HCT116 (cell line): ENCODE measurements around the gene FTL. TPM values are rescaled to one million over a fixed set of nuclear protein-coding genes. Genes with fewer than 3 reads are reported as not detected.

Experiments used
- ATAC-seq: fragments of 200-7000 bp; cut with Tn5 transposase; 2 replicates; pipeline ENCODE4 v1.9.1; 2020; ENCODE audit warnings: mild to moderate bottlenecking, moderate library complexity
- BruUV-seq: library from RNA; stranded (reverse); fragments of 400-500 nt; replicated peaks from 2 replicates; lab custom pipeline; 2021; lab: Mats Ljungman, UMichigan
- CTCF ChIA-PET: fragments of 300-600 bp; sonication (Branson Sonifier 250); formaldehyde crosslinking; loops from one replicate; lab custom pipeline; 2021; ENCODE audit warnings: antibody characterized with exemption; lab: Charles Lee
- POLR2A ChIA-PET: fragments of 300-600, 350-600 bp; sonication (Branson Sonifier 250); formaldehyde crosslinking; loops from one replicate; lab custom pipeline; 2021; ENCODE audit warnings: antibody characterized with exemption; lab: Charles Lee
- RAD21 ChIA-PET, 2 experiments: fragments of 300-600 bp; sonication (Branson Sonifier 250); formaldehyde crosslinking; loops; one replicate each; lab custom pipeline; 2023; ENCODE audit warnings: low total read pairs in 2 of 2; ENCODE audit not compliant: uncharacterized antibody in 2 of 2, unreplicated experiment in 2 of 2, low non-redundant PET in 1 of 2; lab: Charles Lee
- DNase-seq: peaks from one replicate; pipeline ENCODE4 v3.0.0-alpha.2; 2010; ENCODE audit warnings: low read depth, low spot score
- H2AFZ ChIP-seq: fragments of 200-600 bp; shearing (Covaris generic), sonication (generic); 2 replicates; pipeline ENCODE4 v1.6.1; 2017; ENCODE audit warnings: low read depth, mixed run types, mixed read lengths, antibody characterized with exemption, low read length; ENCODE audit not compliant: poor library complexity, severe bottlenecking
- H3K27ac ChIP-seq: 2 replicates; pipeline ENCODE4 v1.5.1; 2012; ENCODE audit warnings: low read depth, low read length
- H3K27me3 ChIP-seq: fragments of 200-600 bp; sonication (generic); 2 replicates; pipeline ENCODE4 v1.6.1; 2016; ENCODE audit warnings: mixed run types, low read length, mixed read lengths; ENCODE audit not compliant: insufficient read depth
- H3K36me3 ChIP-seq, 2 experiments: fragments of 200-500 bp in 1 of 2; fragments of 200-600 bp in 1 of 2; sonication (Bioruptor generic) in 1 of 2; sonication (generic) in 1 of 2; 2 replicates each; pipeline versions ENCODE4 v1.5.1 to v1.6.1; 2014 to 2016; ENCODE audit warnings: low read length in 2 of 2, inconsistent platforms in 1 of 2, mixed read lengths in 1 of 2, mixed run types in 1 of 2; ENCODE audit not compliant: insufficient read depth in 2 of 2, control insufficient read depth in 1 of 2
- H3K4me1 ChIP-seq, 2 experiments: fragments of 200-600 bp in 1 of 2; sonication (generic) in 1 of 2; 2 replicates each; pipeline versions ENCODE4 v1.5.1 to v1.6.1; 2012 to 2017; ENCODE audit warnings: low read length in 2 of 2, inconsistent platforms in 1 of 2, mild to moderate bottlenecking in 1 of 2, mixed read lengths in 1 of 2, mixed run types in 1 of 2, moderate library complexity in 1 of 2; ENCODE audit not compliant: insufficient read depth in 2 of 2, control insufficient read depth in 1 of 2
- H3K4me2 ChIP-seq: fragments of 200-600 bp; sonication (generic); 2 replicates; pipeline ENCODE4 v1.6.1; 2017; ENCODE audit warnings: mixed run types, low read length, mixed read lengths
- H3K4me3 ChIP-seq, 2 experiments: fragments of 200-600 bp in 1 of 2; sonication (generic) in 1 of 2; replicated peaks in 1 of 2; 2 replicates each; pipeline ENCODE4 v1.5.1; 2011 to 2016; ENCODE audit warnings: low read length in 2 of 2, control low read depth in 1 of 2, low read depth in 1 of 2, mild to moderate bottlenecking in 1 of 2, mixed read lengths in 1 of 2, mixed run types in 1 of 2
- H3K79me2 ChIP-seq: fragments of 200-600 bp; sonication (generic); 2 replicates; pipeline ENCODE4 v1.6.1; 2017; ENCODE audit warnings: mild to moderate bottlenecking, mixed run types, low read length, moderate library complexity, mixed read lengths; ENCODE audit not compliant: insufficient read depth
- H3K9ac ChIP-seq: fragments of 200-600 bp; sonication (generic); 2 replicates; pipeline ENCODE4 v1.6.1; 2016; ENCODE audit warnings: low read length, mixed read lengths
- H3K9me2 ChIP-seq: fragments of 200-600 bp; sonication (generic), shearing (Covaris generic); 2 replicates; pipeline ENCODE4 v1.6.1; 2017; ENCODE audit warnings: mixed run types, mild to moderate bottlenecking, moderate library complexity; ENCODE audit not compliant: insufficient read depth
- H3K9me3 ChIP-seq, 2 experiments: fragments of 200-500 bp in 1 of 2; fragments of 200-600 bp in 1 of 2; sonication (Bioruptor generic) in 1 of 2; sonication (generic) in 1 of 2; 2 replicates each; pipeline ENCODE4 v1.6.1; 2014 to 2017; ENCODE audit warnings: low read length in 2 of 2, mixed read lengths in 2 of 2, inconsistent platforms in 1 of 2, low read depth in 1 of 2, mild to moderate bottlenecking in 1 of 2, mixed run types in 1 of 2, moderate library complexity in 1 of 2; ENCODE audit not compliant: control insufficient read depth in 1 of 2, insufficient read depth in 1 of 2
- H4K20me1 ChIP-seq: fragments of 200-600 bp; sonication (generic), shearing (Covaris generic); 2 replicates; pipeline ENCODE4 v1.6.1; 2017; ENCODE audit warnings: mixed run types, mild to moderate bottlenecking, moderate library complexity; ENCODE audit not compliant: insufficient read depth
- ATF3 ChIP-seq: IDR thresholded peaks from 2 replicates; pipeline ENCODE4 v1.6.1; 2012
- CBX3 ChIP-seq: IDR thresholded peaks from 2 replicates; pipeline ENCODE4 v1.6.1; 2012; ENCODE audit warnings: low read depth
- CEBPB ChIP-seq: IDR thresholded peaks from 2 replicates; pipeline ENCODE4 v1.6.1; 2012; ENCODE audit warnings: low read depth
- CTCF ChIP-seq, 3 experiments: fragments of 200-600 bp in 1 of 3; sonication (generic) in 1 of 3; IDR thresholded peaks in 2 of 3; conservative IDR thresholded peaks in 1 of 3; 2 replicates each; pipeline ENCODE4 v1.5.1; 2012 to 2017; ENCODE audit warnings: low read depth in 2 of 3, low read length in 2 of 3, antibody characterized with exemption in 1 of 3, borderline replicate concordance in 1 of 3, control low read depth in 1 of 3, mild to moderate bottlenecking in 1 of 3, mixed read lengths in 1 of 3, mixed run types in 1 of 3, moderate library complexity in 1 of 3; ENCODE audit not compliant: insufficient read depth in 1 of 3
- EGR1 ChIP-seq: IDR thresholded peaks from 2 replicates; pipeline ENCODE4 v1.6.1; 2012; ENCODE audit warnings: low read depth
- ELF1 ChIP-seq: IDR thresholded peaks from 2 replicates; pipeline ENCODE4 v1.6.1; 2012; ENCODE audit warnings: low read depth, borderline replicate concordance
- EZH2 ChIP-seq: fragments of 200-600 bp; sonication (generic); IDR thresholded peaks from 2 replicates; pipeline ENCODE4 v1.6.1; 2017; ENCODE audit warnings: antibody characterized with exemption, mixed run types
- EZH2phosphoT487 ChIP-seq: fragments of 200-600 bp; IDR thresholded peaks from 2 replicates; pipeline ENCODE4 v1.6.1; 2018; ENCODE audit warnings: antibody characterized with exemption, borderline replicate concordance
- FOSL1 ChIP-seq: IDR thresholded peaks from 2 replicates; pipeline ENCODE4 v1.6.1; 2012; ENCODE audit warnings: low read depth
- JUND ChIP-seq: IDR thresholded peaks from 2 replicates; pipeline ENCODE4 v1.6.1; 2012
- MAX ChIP-seq: IDR thresholded peaks from 2 replicates; pipeline ENCODE4 v1.6.1; 2012
- POLR2A ChIP-seq: IDR thresholded peaks from 2 replicates; pipeline ENCODE4 v1.7.0; 2011; ENCODE audit warnings: borderline replicate concordance; ENCODE audit not compliant: insufficient read depth, insufficient read length; ENCODE audit errors: extremely low read depth
- POLR2AphosphoS5 ChIP-seq: IDR thresholded peaks from 2 replicates; pipeline ENCODE4 v1.6.1; 2011; ENCODE audit warnings: mild to moderate bottlenecking, low read depth, low read length, moderate library complexity
- RAD21 ChIP-seq: IDR thresholded peaks from 2 replicates; pipeline ENCODE4 v1.6.1; 2012; ENCODE audit warnings: low read depth, mild to moderate bottlenecking
- SIN3A ChIP-seq: IDR thresholded peaks from 2 replicates; pipeline ENCODE4 v1.6.1; 2012; ENCODE audit warnings: low read depth
- SRF ChIP-seq: IDR thresholded peaks from 2 replicates; pipeline ENCODE4 v1.6.1; 2012; ENCODE audit warnings: low read depth
- TCF7L2 ChIP-seq: IDR thresholded peaks from 2 replicates; pipeline ENCODE4 v1.7.0; 2011; ENCODE audit warnings: borderline replicate concordance, inconsistent platforms; ENCODE audit not compliant: insufficient read depth, insufficient read length; ENCODE audit errors: extremely low read depth
- YY1 ChIP-seq: IDR thresholded peaks from 2 replicates; pipeline ENCODE4 v1.6.1; 2011; ENCODE audit warnings: low read length, low read depth, moderate library complexity, mild to moderate bottlenecking; ENCODE audit not compliant: insufficient replicate concordance; ENCODE audit errors: extremely low read depth
- ZBTB33 ChIP-seq: IDR thresholded peaks from 2 replicates; pipeline ENCODE4 v1.6.1; 2011; ENCODE audit warnings: mild to moderate bottlenecking, low read length, moderate library complexity; ENCODE audit not compliant: insufficient replicate concordance; ENCODE audit errors: extremely low read depth
- ZFX ChIP-seq: fragments of 450-650 bp; IDR thresholded peaks from 2 replicates; pipeline ENCODE4 v1.6.1; 2017
- ZNF274 ChIP-seq: fragments of 200-500 bp; sonication (Bioruptor generic); IDR thresholded peaks from 2 replicates; pipeline ENCODE4 v1.6.1; 2014; ENCODE audit warnings: mild to moderate bottlenecking, low read depth, low read length, inconsistent platforms
- intact Hi-C: fragments of 100-400 bp; cut with micrococcal nuclease; formaldehyde crosslinking; loops from 2 replicates; pipeline ENCODE4 v1.10.0; 2022
- total RNA-seq: library from RNA; stranded (reverse); gene quantifications from one replicate; pipeline ENCODE4 v1.2.1, GENCODE V29; 2021; ENCODE audit not compliant: unreplicated experiment

Gene FTL
- total RNA-seq, 1 experiment from 2014 or later = 1,885 TPM

GRCh38 chr19:48994035-48994386 is 28.9 kb downstream of the FTL start (continued):
- TF ChIP-seq RAD21 (no peak), ZFX (no peak), SRF (no peak), EZH2phosphoT487 (no peak), ELF1 (no peak), CBX3 (no peak), POLR2A (no peak), ZBTB33 (no peak), CEBPB (no peak)
- TF ChIP-seq, all 23 proteins: peak for 0

GRCh38 chr19:48997972-48998371 is 32.9 kb downstream of the FTL start:
- ATAC-seq (peak; percentile 36), DNase-seq (peak; percentile 62)
- TF ChIP-seq ELF1 = no peak
- TF ChIP-seq EZH2 = no peak
- no peak for TF ChIP-seq JUND
- peak; percentile 67 to 80 (median 74); a peak in 5 of 6 replicates for TF ChIP-seq CTCF (IDR thresholded peaks at IDR 0.05 in 2 of 3, conservative IDR thresholded peaks at IDR 0.05 in 1 of 3; ENCODE audit: borderline replicate concordance in 1 of 3, insufficient read depth in 1 of 3, low read depth in 2 of 3, low read length in 2 of 3)
- no peak for TF ChIP-seq CBX3
- no peak for TF ChIP-seq YY1
- 0 out of 2 replicates have a peak, but pooled peaks have one; percentile 27 for TF ChIP-seq MAX
- TF ChIP-seq EZH2phosphoT487 = no peak
- TF ChIP-seq FOSL1 = no peak
- TF ChIP-seq ZFX = no peak
- peak; percentile 69 for TF ChIP-seq RAD21
- TF ChIP-seq POLR2AphosphoS5 = no peak
- no peak for TF ChIP-seq POLR2A
- TF ChIP-seq EGR1 = no peak
- TF ChIP-seq SRF = no peak
- TF ChIP-seq CEBPB = no peak
- TF ChIP-seq ZNF274 = no peak
- TF ChIP-seq ATF3 = no peak
- no peak for TF ChIP-seq SIN3A
- peak; percentile 40 for TF ChIP-seq TCF7L2

More at GRCh38 chr19:48997972-48998371, 32.9 kb downstream of the FTL start:
- peak overlapping the region; percentile 41 for H3K27ac ChIP-seq
- CTCF ChIA-PET = interaction anchor here (0.6 to 2.0 kb wide), 10 partner anchors 10 to 211 kb away, joined by 3 to 7 read pairs (median 4); no protein-coding TSS in a partner anchor
- no peaks in the 10 kb centered on the region for H3K9me3 ChIP-seq
- RAD21 ChIA-PET = interaction anchor here in 1 of 2 experiments (0.7 kb wide), 1 partner anchor 100 kb away, joined by 3 read pairs; no protein-coding TSS in a partner anchor
- no TSS peak for BruUV-seq
- peaks cover 14% of the 10 kb centered on the region; the same call in 1 of the 2 replicates for H4K20me1 ChIP-seq
- peaks cover 87% of the 10 kb centered on the region for H3K79me2 ChIP-seq
- no peak overlapping the region for H3K4me3 ChIP-seq
- peaks cover 8 to 24% of the 10 kb centered on the region in 2 experiments; a peak in 3 of 4 replicates for H3K36me3 ChIP-seq
- H2AFZ ChIP-seq = no peak overlapping the region
- no peaks in the 10 kb centered on the region for H3K27me3 ChIP-seq
- H3K9ac ChIP-seq = no peak overlapping the region
- H3K9me2 ChIP-seq = no peaks in the 10 kb centered on the region
- peaks cover 9 to 23% of the 10 kb centered on the region in 2 experiments for H3K4me1 ChIP-seq
- POLR2A ChIA-PET = interaction anchor here (0.6 to 1.0 kb wide), 2 partner anchors 16 to 76 kb away, joined by 3 read pairs; no protein-coding TSS in a partner anchor
- intact Hi-C loops = loop anchor here (2.0 to 5.0 kb wide), 2 partner anchors 211 to 224 kb away; no protein-coding TSS in a partner anchor
- peak overlapping the region; percentile 7; the same call in 1 of the 2 replicates for H3K4me2 ChIP-seq
